ENCODE data around the gene USPL1.

GRCh38 chr13:30704596-30704995 is 86.9 kb downstream of the USPL1 start:
- no peak for TF ChIP-seq POLR2AphosphoS5 (IDR thresholded peaks at IDR 0.05)
- TF ChIP-seq CTCF (IDR thresholded peaks at IDR 0.05; ENCODE audit: poor library complexity, severe bottlenecking): no peak
- TF ChIP-seq EZH2 (IDR thresholded peaks at IDR 0.05; ENCODE audit: borderline replicate concordance, insufficient read depth, low read length, poor library complexity, severe bottlenecking): no peak

All from neural cell (in vitro differentiated cells).